SKM-1 treated with dmso at 0.1 percent for 144 hours (cell line): Measurements from ENCODE around the gene GATA5.
"Not testable (repeated sequence)": the region's sequence is repeated elsewhere in the genome, so short reads cannot be mapped to it uniquely, and the experiment has no call there.

Source experiments
- DNase-seq: peaks from one replicate; lab custom pipeline; 2025; ENCODE audit not compliant: unreplicated experiment; lab: John Stamatoyannopoulos, UW

The GATA5 gene

DNA sequence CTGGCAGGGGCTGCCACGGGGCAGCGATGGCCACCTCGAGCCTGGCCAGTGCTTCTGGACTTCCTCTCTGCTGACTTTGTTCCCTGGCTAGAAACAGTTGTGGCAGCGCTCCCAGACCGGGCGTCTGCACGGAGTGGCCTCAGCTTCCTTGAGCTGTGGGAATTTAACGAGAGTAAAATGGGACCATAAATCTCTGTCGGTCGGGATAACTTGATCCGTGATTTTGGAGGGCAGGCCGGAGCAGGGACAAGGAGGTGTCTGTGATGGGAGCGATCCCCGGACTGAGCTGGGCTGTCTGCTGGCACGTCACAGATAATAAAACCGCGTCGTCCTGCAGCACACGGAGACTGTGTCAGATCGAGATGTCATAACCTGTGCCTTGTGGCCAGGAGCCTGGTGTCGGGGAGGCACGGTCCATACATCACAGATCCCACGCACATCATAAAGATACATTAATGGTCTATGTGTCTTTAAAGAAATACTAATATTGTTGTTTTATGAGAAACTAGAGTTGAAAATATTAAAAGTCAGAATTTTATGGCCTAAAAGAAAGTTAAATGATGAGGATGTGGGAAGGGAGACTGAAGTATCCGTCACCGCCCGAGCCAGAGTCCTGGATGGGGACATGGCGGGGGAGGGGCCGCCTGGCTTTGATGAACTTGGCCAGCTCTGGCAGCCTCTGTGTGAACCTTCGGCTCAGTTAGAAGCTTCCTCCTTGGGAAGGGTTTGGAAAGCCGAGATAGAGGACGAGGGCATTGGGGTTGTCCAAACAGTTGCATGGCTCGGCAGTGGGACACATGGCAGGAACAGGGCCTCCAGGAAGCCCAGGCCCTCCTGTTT, 41.9 kb downstream of the GATA5 start:
- no peak for DNase-seq

DNA sequence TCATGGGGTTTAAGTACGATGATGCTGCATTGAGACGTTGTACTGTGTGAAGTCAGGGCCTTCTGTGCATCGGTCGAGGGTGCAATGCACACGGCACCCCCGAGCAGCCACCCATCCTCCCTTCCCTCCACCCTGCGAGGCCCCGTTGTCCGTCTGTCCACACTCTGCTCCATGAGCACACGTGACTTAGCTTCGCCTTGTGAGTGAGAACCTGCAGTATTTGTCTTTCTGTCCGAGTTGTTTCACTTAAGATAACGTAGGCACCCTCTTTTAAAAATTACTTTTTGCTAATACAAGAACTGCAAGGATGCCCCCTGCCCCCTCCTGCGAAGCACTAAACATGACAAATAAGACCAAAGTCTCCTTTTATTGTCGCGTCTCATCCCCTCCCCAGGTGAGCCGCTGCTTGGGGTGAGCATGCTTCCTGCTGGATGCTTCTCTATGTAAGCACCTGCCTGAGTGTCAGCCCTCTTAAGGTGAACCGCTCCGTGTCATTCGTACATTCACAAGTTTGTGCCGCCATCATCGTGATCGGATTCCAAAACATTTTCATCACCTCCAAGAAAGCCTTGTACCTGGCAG, 44.8 kb downstream of the GATA5 start:
- no peak for DNase-seq

DNA sequence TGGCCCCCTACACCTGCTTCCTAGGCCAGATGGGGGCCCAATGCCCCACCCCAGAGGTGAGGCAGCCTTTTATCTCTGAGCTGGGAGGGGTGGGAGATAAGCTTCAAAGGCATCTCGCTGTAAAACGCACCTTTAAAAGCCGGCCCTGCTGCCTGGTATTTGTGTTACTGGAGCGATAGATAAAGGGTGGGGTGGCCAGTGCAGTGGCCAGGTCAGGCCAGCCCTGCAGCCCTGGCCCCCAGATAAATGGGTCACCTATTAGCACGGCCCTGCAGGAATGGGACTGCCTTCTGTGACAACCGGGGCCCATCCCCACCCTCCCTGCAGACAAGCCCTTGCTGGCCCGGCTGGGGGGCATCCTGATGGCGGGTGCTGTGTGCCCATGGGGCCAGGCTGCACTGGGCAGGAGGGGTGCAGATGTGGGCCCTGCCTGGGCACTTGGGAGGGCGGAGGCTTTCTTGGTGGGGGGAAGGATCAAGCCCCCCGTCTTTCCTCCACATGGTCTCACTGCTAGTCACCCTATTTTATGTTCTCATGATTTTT, 45.4 kb downstream of the GATA5 start:
- DNase-seq = no peak

DNA sequence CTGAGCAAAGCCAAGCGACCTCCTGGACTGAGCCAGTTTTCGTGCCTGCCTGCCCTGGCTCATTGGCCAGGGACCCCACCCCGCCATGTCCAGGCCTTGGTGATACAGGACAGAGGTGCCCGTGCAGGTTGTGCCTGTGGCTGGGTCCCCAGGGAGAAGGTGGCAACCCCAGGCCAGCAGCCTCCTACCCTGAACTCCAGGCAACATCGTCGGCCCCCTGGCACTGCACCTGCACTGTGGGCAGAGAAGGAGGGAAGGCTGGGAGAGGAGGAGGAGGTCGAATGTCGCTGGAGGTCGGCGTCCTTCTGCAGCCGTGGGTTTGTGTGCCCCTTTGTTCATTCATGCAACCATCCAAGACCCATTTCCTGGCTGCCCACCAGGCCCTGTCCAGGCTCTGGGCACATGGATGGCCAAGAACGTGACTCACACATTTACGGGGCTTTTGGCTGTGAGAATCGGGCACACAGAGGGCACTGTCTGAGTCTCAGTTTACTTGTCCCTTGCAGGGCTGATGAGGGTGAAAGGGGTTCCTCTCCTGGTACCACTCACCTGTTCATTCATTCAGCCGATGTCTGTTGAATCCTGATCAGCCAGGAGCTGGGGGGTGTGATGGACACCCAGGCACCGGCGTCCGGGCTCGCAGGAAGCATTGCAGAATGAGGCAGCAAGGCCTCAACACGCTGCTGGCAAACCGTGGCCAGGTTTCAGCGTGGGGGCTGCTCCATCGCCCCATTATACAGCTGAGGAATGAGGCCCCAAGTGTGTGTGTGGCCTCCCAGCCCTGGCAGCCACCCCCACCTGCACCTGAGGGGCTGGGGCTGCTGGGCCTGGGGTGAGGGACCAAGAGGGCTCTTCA, 46.1 kb downstream of the GATA5 start:
- DNase-seq = no peak

DNA sequence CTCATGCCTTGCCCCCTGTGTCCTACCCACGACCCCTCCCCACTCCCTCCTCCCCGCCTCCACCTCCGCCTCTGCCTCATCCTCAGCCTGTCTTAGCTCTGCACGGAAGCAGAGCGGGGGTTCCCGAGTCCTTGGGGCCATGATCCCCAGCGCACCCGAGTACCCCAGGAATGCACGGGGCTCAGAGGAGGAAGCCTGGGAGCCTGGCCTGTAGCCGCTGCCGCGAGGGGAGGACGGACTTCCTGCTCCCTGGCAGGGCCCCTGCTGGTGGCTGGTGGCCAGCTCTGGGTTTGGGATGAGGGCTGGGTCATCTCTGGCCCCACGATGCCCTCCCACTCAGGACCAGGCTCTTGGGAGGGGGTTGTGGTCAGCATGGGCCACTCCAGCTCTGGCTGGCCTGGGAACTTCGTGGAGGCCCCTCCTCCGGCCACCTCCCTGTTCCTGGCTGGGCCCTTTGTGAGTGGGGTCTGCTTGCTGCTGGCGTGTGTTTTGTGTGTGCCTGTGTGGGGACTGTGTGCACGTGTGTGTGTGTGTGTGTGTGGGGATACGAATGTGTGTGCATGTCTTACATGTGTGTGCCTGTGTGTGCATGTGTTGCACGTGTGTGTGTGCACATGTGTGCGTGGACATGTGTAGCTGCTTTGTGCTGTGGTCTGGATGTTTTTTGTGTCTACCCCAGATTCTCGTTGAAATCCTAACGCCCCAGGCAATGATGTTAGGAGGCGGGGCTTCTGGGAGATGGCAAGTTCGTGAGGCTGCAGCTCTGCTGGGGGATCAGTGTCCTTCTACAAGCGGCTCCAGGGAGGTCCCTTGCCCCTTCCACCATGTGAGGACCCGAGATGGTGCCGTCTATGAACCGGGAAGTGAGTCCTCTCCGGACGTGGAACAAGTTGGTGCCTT, 47.1 kb downstream of the GATA5 start:
- DNase-seq = no peak

DNA sequence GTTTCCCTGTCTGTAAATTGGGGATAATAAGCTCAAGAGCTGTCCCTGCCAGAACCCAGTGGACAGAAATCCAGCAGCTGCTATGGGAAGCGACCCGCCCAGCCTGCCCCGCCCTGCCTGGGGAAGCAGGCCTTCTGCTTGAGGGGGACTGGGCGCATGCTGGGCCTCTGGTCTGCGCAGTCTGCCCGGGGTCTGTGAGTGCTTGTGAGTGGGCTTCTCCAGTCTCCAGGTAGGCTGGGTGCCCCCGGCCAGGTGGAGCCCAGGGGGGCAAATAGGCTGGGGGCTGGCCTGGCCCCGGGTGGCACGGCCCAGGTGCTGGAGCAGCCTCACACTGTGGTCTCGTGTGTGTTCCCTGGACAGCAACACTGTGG, 47.8 kb downstream of the GATA5 start:
- DNase-seq = no peak

DNA sequence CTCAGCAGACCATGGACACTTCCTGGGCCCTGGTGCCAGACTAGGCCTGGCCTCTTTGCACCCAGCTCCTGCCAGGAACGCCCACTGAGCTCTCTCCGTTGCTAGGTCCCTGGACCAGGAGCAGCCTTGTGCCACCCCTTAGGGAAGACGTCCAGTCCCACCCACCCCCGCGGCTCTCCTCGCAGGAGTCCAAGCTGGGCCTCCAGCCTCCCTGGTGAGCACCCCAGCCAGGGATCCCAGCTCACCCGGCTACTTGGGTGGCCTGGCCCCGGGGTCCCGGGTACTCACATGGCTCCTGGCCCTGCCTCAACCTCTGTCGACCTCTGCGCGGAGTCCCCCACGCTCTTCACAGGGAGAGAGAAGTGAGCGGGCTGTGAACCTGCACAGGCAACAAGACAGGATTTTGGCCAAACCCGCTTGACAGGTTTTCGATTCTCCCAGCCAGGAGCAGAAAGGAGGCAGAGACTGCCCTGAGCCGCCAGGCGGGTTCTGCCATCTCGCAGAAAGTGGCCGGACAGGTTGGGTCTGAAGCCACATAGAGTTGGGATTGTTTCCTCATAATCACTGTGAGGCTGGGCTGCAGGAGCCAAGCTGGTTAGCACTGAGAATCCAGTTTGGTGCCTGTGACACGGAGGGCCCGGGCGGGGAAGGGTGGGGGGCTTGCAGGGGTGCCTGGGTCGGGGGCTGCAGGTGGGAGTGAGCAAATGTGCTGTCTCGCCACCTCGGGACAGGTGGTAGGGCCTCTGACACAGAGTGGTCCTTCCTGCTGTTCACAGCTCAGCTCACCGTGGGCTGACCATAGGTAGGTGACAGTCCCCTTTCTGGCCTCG, 48.4 kb downstream of the GATA5 start, which contains the start of gene RBBP8NL:
Gene RBBP8NL (minus strand): TSS at position 368 of the 830 bp plus-strand sequence. CDS start 7,892 bp downstream, outside the sequence.
- DNase-seq = no peak

DNA sequence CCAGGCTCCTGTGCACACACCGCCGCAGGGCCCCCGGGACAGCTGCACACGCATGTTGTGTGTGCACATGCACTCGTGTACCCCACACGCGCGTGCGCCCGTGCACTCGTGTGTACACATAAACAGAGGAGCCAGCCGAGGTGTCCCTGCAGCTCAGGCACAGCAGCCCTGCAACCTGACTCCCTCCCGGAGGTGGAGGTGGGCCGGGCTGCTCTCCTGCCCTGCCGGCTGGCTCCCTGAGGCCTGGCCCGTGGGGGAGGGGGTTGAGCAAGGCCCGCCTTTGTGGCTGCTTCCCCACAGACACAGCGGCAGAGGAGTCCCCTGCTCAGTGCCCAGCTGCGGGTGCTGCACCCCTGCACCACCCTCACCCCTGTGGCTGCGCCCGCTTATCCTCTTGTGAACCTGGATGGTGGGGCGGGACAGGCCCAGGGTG, 49.1 kb downstream of the GATA5 start:
- no peak for DNase-seq

DNA sequence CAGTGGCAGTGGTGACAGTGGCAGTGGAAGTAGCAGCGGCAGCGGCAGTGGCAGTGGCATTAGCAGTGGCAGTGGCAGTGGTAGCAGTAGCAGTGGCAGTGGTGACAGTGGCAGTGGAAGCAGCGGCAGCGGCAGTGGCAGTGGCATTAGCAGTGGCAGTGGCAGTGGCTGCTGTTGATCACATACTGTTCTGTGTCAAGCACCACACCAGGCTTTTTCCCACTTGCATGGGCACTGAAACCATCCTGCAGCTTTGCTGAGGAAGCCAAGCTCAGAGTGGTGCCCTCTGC, 49.8 kb downstream of the GATA5 start:
- not testable (repeated sequence) for DNase-seq

DNA sequence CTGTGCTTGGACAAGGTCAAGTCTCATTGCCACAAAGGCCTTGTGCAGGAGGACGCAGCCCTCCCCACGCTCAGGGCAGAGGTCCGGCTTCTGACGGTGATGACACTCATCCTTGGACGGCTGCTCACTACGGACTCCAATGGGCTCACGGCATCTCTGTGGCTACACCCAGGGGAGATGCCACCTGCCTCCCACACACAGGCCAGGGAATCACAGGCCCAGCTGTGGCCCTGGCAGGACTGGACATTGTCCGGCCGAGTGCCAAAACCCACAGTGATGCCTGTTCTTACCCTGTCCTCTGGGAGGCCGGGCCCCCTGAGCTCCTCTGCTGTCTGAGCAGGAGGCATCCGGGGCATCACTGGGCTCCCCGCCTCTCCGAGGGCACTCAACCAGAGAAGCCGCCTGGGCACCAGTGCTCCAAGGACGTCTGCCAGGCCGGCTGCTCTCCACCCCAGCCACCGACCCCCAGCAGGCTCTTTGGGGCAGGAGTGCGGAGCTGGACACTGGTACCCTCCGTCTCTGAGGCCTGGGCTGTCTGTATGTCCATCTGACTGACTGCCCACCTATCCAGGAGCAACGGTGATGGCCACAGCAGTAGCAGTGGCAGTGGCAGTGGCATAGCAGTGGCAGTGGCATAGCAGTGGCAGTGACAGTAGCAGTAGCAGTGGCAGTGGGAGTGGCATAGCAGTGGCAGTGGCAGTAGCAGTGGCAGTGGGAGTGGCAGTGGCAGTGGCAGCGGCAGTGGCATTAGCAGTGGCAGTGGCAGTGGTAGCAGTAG, 50.3 kb downstream of the GATA5 start:
- no peak for DNase-seq

DNA sequence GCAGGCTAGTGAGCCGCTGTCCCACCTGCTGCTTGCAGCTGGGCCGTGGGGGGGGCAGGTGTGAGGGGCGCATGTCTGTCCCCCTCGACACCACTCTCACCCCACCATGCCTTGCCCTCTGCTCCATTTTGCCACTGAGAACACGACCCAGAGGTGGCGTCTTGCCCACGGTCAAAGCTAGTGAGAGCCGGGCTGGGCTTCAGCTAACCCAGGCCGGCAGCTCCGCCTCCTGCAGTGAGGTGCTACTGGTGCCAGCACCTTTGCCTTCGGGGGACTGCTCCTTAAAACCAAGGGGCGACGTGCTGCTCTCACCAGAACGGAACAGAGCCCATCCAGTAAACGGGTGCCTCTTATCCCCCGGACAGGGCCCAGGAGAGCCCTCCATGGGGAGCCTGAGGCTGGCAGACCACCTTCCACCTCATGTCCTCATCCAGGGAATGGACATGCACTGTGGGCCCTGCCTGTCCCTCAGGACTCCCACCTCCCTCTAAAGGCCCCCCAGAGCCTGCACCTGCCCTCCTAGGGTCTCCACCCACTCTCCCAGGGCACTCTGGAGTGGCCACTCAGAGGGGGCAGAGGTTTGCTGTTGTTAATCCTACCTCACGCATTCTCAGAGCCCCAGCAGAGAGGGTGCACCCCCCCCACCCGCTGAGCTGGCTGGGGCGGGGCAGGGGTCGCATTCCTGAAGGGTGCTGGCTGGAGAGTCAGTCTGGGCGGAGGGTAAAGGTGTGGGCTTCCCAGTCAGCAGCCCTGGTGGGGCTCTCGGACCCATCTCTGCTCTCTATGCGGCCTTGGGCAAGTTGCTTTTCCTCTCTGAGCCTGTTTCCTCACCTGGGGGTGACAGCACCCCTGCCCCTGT, 51.3 kb downstream of the GATA5 start:
- no peak for DNase-seq

DNA sequence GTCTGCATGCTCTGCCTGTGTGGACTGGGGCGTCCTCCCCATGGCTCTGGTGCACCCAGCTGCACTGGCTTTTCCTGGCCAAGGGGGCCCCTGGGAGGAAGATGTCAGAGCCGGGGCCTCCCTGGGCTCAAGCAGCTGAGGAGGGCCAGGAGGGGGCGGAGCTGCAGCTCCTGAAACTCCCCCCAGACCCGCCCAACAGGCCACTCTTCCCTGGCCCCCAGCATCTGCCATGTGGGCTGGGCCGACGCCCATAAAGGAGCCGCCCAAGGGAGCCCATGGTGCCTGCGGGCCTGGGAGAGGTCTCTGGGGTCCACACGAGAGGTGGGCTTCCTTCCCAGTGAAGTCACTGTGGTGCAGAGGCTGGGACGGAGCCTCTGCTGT, 52.5 kb downstream of the GATA5 start:
- no peak for DNase-seq

DNA sequence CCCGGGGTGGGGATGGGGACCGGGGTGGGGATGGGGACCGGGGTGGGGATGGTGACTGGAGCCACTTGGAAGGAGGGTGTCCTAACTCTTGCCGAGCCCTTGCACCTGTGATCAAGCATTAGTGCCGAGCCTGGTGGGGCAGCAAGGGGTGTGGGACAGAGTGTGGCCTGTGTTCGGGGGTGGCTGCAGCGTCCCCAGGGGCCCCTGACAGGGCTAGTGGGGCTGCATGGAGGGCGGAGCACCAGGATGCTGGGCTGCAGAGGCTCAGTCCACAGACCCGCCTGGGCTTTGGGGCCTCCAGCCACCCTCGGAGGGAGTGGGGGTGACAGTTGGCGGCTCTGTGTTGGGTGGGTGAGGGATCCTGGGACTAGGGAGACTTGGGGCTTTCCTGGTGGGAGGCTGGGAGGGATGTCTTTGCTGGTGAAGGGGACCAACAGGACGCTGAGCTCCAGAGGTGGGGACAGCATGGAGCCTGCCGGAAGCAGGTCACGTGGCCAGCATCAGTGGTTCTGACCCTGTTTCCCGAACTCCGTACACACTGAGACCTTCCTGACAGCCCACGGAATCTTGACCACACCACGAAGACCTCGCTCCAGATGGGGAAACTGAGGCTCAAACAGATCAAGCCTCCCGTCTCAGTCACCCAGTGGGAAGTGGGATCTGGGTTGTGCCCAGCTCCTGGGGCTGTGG, 53.0 kb downstream of the GATA5 start:
- DNase-seq = no peak

DNA sequence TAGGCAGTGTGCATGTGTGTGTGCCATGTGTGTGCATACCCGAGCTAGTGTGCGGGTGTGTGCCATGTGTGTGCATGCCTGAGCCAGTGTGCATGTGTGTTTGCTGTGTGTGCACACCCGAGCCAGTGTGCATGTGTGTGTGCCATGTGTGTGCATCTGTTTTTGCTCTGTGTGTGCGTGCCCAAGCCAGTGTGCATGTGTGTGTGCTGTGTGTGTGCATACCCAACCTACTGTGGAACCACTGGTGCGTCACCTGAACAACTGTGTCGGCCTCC, 54.1 kb downstream of the GATA5 start:
- DNase-seq = no peak

DNA sequence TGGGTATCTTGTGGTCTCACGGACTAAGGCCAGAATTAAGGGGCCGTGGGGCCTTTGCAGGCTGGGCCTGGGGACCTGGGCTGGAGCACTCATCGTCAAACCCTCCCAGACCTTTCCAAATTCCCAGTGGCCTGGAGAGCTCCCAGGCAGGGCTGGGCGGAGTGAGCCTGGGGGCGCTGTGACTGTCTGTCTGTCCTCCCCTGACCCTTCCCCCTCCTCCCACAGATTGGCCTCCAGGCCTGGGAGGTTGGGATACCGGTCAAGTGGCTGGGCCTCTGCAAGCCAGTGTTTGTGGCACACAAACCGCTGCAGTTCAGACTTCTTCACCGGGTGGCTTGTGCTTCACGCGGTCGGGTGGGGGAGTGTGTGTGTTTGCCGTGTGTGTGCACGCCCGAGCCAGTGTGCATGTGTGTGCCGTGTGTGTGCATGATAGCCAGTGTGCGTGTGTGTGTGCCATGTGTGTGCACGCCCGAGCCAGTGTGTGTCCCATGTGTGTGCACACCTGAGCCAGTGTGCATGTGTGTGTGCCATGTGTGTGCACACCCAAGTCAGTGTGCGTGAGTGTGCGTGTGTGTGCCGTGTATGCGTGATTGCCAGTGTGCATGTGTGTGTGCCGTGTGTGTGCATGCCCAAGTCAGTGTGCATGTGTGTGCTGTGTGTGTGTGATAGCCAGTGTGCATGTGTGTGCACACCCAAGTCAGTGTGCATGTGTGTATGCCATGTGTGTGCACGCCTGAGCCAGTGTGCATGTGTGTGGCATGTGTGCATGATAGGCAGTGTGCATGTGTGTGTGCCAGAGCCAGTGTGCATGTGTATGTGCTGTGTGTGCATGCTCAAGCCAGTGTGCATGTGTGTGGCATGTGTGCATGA, 54.7 kb downstream of the GATA5 start:
- no peak for DNase-seq

DNA sequence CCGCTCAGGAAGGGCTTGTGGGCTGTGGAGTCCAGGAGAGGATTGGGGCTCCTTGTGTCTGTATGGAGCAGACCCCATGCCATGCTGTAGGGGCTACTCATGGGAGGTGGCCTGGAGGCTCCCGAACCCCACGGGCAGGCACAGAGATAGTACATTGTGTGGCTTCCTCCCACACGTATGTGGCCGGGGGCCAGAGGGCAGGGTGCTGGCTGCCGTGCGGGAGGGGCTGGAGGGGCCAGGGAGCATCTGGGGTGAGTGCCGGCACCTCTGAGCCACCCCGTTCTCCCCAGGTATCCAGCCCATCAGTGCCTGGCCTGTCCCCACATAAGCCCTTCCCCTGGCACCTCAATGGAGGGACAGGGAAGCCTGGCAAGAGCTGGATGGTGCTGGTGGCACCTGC, 56.0 kb downstream of the GATA5 start:
- no peak for DNase-seq
